ENCODE data around the gene MLLT10. TPM values are rescaled to one million over a fixed set of nuclear protein-coding genes. Genes with fewer than 3 reads are reported as not detected.

MLLT10 gene
- total and polyA plus RNA-seq, 9 of the 15 experiments (the other 6 are each of a cell fraction or from before 2014, with no cell fraction given) = 18.8 to 81.4 (median 64.2) TPM

- TF ChIP-seq, protein P1, sequence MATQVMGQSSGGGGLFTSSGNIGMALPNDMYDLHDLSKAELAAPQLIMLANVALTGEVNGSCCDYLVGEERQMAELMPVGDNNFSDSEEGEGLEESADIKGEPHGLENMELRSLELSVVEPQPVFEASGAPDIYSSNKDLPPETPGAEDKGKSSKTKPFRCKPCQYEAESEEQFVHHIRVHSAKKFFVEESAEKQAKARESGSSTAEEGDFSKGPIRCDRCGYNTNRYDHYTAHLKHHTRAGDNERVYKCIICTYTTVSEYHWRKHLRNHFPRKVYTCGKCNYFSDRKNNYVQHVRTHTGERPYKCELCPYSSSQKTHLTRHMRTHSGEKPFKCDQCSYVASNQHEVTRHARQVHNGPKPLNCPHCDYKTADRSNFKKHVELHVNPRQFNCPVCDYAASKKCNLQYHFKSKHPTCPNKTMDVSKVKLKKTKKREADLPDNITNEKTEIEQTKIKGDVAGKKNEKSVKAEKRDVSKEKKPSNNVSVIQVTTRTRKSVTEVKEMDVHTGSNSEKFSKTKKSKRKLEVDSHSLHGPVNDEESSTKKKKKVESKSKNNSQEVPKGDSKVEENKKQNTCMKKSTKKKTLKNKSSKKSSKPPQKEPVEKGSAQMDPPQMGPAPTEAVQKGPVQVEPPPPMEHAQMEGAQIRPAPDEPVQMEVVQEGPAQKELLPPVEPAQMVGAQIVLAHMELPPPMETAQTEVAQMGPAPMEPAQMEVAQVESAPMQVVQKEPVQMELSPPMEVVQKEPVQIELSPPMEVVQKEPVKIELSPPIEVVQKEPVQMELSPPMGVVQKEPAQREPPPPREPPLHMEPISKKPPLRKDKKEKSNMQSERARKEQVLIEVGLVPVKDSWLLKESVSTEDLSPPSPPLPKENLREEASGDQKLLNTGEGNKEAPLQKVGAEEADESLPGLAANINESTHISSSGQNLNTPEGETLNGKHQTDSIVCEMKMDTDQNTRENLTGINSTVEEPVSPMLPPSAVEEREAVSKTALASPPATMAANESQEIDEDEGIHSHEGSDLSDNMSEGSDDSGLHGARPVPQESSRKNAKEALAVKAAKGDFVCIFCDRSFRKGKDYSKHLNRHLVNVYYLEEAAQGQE (IDR thresholded peaks at IDR 0.05; ENCODE audit: borderline replicate concordance) = peak; percentile 86
- TF ChIP-seq, protein P1 (CRISPR knock-in tag; IDR thresholded peaks at IDR 0.05; ENCODE audit: low read depth) = no peak
- TF ChIP-seq, protein P2, sequence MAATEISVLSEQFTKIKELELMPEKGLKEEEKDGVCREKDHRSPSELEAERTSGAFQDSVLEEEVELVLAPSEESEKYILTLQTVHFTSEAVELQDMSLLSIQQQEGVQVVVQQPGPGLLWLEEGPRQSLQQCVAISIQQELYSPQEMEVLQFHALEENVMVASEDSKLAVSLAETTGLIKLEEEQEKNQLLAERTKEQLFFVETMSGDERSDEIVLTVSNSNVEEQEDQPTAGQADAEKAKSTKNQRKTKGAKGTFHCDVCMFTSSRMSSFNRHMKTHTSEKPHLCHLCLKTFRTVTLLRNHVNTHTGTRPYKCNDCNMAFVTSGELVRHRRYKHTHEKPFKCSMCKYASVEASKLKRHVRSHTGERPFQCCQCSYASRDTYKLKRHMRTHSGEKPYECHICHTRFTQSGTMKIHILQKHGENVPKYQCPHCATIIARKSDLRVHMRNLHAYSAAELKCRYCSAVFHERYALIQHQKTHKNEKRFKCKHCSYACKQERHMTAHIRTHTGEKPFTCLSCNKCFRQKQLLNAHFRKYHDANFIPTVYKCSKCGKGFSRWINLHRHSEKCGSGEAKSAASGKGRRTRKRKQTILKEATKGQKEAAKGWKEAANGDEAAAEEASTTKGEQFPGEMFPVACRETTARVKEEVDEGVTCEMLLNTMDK (IDR thresholded peaks at IDR 0.05; ENCODE audit: borderline replicate concordance, insufficient read depth, low read depth, low read length, poor library complexity, severe bottlenecking) = peak; percentile 10
- TF ChIP-seq XRCC5 (IDR thresholded peaks at IDR 0.05; ENCODE audit: low read depth, low read length) (peak; percentile 75; the same call in 1 of the 2 replicates), RCOR1 (IDR thresholded peaks at IDR 0.05; ENCODE audit: borderline replicate concordance in 1 of 2, low read depth in 2 of 2, low read length in 2 of 2) (peak in 1 of 2 experiments; percentile 40; a peak in 1 of 4 replicates), FIP1L1 (IDR thresholded peaks at IDR 0.05; ENCODE audit: low read depth, low read length, poor library complexity, severe bottlenecking) (no peak), CTBP1 (IDR thresholded peaks at IDR 0.05; ENCODE audit: borderline replicate concordance) (peak; percentile 41; the same call in 1 of the 2 replicates), CTCF (IDR thresholded peaks at IDR 0.05 in 2 of 3, conservative IDR thresholded peaks at IDR 0.05 in 1 of 3; ENCODE audit: insufficient read depth in 2 of 3, low read depth in 1 of 3, low read length in 3 of 3) (peak; percentile 80 to 92 (median 83)), ZNF512 (tag; IDR thresholded peaks at IDR 0.05) (no peak)
- TF ChIP-seq, protein P3, sequence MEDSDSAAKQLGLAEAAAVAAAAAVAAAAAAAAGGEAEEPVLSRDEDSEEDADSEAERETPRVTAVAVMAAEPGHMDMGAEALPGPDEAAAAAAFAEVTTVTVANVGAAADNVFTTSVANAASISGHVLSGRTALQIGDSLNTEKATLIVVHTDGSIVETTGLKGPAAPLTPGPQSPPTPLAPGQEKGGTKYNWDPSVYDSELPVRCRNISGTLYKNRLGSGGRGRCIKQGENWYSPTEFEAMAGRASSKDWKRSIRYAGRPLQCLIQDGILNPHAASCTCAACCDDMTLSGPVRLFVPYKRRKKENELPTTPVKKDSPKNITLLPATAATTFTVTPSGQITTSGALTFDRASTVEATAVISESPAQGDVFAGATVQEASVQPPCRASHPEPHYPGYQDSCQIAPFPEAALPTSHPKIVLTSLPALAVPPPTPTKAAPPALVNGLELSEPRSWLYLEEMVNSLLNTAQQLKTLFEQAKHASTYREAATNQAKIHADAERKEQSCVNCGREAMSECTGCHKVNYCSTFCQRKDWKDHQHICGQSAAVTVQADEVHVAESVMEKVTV (CRISPR knock-in tag; IDR thresholded peaks at IDR 0.05) = peak; percentile 32; the same call in 1 of the 2 replicates
Measured at GRCh38 chr10:21732067-21732772, 198.2 kb downstream of the MLLT10 start (continued).
